ENCODE results near the gene DUOX1.

- TF ChIP-seq SMAD2 (IDR thresholded peaks at IDR 0.05; ENCODE audit: low read depth, low read length) (no peak), TAF1 (IDR thresholded peaks at IDR 0.05; ENCODE audit: control insufficient read depth, extremely low read depth, insufficient read depth, low read length, severe bottlenecking) (no peak), ZBTB9 (CRISPR knock-in tag; IDR thresholded peaks at IDR 0.05) (no peak), SIRT6 (IDR thresholded peaks at IDR 0.05; ENCODE audit: low read depth, low read length) (no peak)
These were observed 10.9 kb downstream of the DUOX1 start for GRCh38 chr15:45140557-45141250.
